HG02623 (cell line): ENCODE measurements around the gene CDK9.

ENCODE experiments used
- ATAC-seq: cut with Tn5 transposase; IDR thresholded peaks from one replicate; pipeline ENCODE4 v1.9.1; 2021; ENCODE audit warnings: moderate library complexity; ENCODE audit not compliant: unreplicated experiment

Gene CDK9

GRCh38 chr9:127801955-127802575 is 16.2 kb downstream of the CDK9 start:
- no peak for ATAC-seq

GRCh38 chr9:127802576-127803443 is 17.0 kb downstream of the CDK9 start, which contains the start of gene FPGS:
Gene FPGS (plus strand): TSS chr9:127802882. CDS start chr9:127802925, 43 bp downstream.
- ATAC-seq = peak; percentile 70

GRCh38 chr9:127803507-127804352 is 17.9 kb downstream of the CDK9 start:
- ATAC-seq = no peak

DNA sequence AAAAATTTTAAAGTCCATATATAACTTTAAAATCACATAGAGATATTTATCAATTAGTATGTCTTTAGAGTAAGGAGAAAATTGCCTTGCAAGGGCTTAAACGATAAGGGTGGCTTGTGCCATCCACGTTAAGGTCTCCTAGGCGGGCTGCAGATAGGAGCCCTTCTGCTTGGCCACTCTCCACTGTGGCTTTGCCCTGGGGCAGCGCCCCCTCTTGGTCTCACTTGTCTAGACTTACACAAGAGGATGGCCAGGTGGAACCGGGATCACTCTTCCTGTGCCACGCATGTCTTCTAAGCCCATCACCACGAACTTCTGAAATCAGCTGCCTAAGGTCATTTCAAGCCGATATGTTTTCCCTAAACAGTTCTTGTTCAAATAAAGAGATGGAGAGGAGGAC is 19.8 kb downstream of the CDK9 start:
- ATAC-seq = no peak

DNA sequence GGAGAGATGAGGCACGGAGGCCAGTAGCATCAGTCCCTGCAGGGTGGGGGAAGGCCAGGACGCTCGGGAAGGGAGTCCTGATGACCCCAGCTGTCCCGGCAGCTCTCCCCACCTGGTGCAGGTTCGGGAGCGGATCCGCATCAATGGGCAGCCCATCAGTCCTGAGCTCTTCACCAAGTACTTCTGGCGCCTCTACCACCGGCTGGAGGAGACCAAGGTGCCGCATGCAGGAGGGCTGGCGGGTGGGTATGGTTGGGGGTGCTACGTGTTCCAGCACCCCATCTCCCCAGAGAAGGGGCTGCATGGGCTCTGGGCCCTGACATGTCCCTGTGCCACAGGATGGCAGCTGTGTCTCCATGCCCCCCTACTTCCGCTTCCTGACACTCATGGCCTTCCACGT is 21.0 kb downstream of the CDK9 start:
- no peak for ATAC-seq

DNA sequence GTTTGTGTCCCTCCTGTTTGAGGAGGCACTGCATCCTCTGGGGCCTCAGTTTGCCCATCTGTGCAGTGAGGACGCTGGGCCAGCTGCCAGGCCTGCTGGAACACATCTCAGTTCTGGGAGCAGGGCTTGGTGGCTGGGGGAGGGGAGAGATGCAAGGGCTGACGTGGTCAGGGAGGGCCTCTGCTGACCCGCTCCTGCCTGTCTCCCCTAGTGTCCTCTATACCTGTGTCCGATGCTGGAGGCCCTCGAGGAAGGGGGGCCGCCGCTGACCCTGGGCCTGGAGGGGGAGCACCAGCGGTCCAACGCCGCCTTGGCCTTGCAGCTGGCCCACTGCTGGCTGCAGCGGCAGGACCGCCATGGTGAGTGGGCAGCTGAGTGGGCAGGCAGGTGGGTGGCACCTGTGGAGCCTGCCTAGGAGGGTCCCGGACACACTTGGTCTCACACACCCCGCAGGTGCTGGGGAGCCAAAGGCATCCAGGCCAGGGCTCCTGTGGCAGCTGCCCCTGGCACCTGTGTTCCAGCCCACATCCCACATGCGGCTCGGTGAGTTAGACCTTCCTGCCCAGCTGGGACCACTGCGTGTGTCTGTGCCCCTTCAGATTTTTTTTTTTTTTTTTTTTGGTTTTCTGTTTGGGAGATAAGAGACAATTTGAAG is 22.6 kb downstream of the CDK9 start:
- ATAC-seq = no peak

DNA sequence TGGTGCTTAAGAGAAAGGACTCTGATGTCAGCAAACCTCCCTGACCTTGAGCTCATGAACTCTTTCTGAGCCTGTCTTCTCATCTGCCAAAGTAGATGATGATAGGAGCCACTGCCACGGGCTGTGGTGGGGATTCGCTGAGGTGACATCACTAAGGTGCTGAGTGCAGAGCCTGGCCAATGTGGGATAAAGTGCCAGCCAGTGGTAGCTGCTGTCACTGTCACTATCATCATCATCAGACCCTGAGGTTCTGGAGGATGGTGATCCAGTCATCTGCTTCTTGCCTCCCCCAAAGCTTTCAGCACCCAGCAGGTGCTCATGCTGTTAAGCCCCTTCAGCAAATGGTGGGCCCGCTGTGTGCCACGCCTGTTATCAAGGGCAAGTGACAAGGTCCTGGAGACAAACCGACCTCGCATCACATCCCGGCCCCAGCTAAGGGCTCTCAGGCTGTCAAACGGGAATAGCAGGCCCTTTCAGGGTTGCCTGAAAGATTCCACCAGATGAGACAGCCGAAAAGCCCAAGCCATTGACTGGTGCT is 23.2 kb downstream of the CDK9 start:
- no peak for ATAC-seq

GRCh38 chr9:127809540-127810377 is 23.9 kb downstream of the CDK9 start:
- ATAC-seq = no peak

- ATAC-seq = no peak
These were observed 24.7 kb downstream of the CDK9 start for GRCh38 chr9:127810378-127811187.

DNA sequence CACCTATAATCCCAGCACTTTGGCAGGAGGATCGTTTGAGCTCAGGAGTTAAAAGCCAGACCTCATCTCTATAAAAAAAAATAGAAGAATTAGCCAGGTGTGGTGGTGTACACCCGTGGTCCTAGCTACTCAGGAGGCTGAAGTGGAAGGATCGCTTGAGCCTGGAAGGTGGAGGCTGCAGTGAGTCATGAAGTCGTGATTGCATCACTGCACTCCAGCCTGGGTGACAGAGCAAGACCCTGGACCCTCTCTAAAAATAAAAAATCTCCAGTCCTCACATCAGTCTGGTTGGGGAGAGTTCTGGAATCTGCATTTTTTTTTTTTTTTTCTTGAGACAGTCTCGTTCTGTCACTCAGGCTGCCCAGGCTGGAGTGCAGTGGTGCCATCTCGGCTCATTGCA is 26.2 kb downstream of the CDK9 start:
- no peak for ATAC-seq

GRCh38 chr9:127812936-127813675 is 27.3 kb downstream of the CDK9 start:
- ATAC-seq = no peak

GRCh38 chr9:127813686-127814226 is 27.9 kb downstream of the CDK9 start:
- ATAC-seq = no peak

- ATAC-seq = no peak
These were observed 29.0 kb downstream of the CDK9 start for GRCh38 chr9:127814619-127815511.

DNA sequence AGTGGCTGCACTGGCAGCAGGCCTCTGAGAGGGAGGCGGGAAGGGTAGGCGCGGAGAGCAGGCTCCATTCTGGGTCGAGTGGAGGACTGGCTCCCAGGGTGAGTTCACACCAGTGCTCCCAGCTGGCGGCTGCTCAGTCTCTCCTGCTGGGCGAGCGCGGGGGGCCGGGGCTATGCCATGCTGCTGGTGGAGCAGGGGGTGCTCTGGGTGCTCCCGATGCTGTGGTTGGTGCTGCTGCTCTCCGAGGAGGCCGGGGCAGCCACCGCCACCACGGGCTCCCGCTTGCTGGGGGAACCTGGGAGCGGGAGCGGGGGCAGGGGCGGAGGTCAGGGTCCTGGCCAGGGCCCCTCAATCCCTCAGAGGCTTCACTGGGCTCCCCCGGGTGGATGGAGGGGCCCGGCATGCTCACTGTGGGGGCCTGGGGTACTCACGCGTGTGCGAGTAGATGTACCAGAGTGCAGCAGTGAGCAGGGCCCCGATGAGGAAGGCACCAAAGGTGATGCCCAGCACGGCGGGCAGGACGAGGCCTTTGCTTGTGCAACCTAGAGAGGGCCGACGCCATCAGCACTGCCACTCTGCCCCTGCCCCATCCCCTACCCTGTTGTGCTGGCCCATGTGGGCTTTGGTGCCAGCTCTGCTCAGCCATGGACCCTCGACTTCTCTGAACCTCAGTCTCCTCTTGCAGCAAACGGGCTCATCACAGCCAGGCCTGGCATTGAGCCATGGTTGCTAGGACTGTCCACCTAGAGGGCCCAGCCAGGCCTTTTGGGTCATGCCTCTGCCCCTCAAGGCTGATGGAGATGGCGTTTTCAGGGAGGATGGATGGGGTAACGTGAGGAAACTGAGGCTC is 29.9 kb downstream of the CDK9 start:
- ATAC-seq = no peak

DNA sequence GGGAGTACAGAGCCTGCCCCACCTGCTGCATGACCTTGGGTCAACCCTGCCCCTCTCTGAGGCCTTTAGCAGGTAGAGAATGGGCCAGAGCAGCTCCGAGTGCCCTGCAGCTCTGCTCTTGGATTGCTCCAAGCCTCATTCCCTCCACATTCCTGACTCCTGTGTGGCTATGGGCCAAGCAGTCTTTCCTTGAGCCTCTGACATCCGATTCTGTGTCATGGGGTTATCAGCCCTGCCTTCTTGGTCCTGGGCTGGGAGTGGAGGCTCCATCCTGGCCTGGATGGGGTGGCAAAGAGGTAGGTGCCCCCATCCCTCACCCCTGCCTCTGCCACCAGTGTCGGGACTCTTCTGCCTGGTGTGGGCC is 30.5 kb downstream of the CDK9 start:
- no peak for ATAC-seq

DNA sequence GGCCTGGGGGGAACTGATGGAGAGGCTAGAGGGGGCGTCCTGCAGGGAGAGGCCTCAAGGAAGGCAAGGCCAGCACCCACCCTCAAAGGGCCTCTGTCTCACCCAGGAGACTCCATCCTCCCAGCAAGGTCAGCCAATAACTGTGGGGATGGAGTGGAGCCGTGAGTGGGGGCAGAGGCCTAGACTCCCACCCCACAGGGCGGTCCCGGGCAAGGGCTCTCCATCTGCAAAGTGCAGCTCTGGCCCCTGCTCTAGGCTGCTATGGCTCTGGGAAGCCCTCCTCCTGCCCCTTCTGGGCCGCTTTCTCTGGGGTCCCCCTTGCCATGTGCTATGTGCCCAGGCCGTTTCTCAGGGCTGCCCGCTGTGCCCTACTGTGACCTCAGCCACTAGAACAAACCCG is 30.9 kb downstream of the CDK9 start:
- no peak for ATAC-seq
